Effector memory CD8-positive, alpha-beta T cell (primary cell): ENCODE results near the gene SDHD.
A peak's percentile ranks its signal among the peaks of the same experiment; 100 is the strongest.
"Not testable (repeated sequence)": the region's sequence is repeated elsewhere in the genome, so short reads cannot be mapped to it uniquely, and the experiment has no call there.

Experiments
- ATAC-seq: fragments of 150-1000 bp; cut with Tn5 transposase; replicated peaks from 2 replicates; pipeline ENCODE4 v1.10.0; 2021; ENCODE audit warnings: mild to moderate bottlenecking, moderate library complexity
- DNase-seq, 3 experiments: peaks; one replicate each; pipeline ENCODE4 v3.0.0; 2021
- H3K27ac Mint-ChIP-seq, 2 donors: one replicate each; pipeline ENCODE4 v1.8.0; 2022; ENCODE audit warnings: mild to moderate bottlenecking in 2 of 2, mixed read lengths in 2 of 2, moderate library complexity in 2 of 2
- H3K27me3 Mint-ChIP-seq, 2 donors: one replicate each; pipeline ENCODE4 v1.8.0; 2022; ENCODE audit warnings: mixed read lengths in 2 of 2
- H3K36me3 Mint-ChIP-seq: one replicate; pipeline ENCODE4 v1.8.0; 2022; ENCODE audit warnings: mild to moderate bottlenecking, moderate library complexity, mixed read lengths; ENCODE audit not compliant: insufficient read depth
- H3K4me1 Mint-ChIP-seq, 2 donors: one replicate each; pipeline ENCODE4 v1.8.0; 2022; ENCODE audit warnings: low read depth in 2 of 2, mixed read lengths in 2 of 2
- H3K4me3 Mint-ChIP-seq, 2 donors: one replicate each; pipeline ENCODE4 v1.8.0; 2022; ENCODE audit warnings: mild to moderate bottlenecking in 2 of 2, mixed read lengths in 2 of 2, moderate library complexity in 2 of 2
- H3K9me3 Mint-ChIP-seq, 2 donors: one replicate each; pipeline ENCODE4 v1.8.0; 2022; ENCODE audit warnings: mixed read lengths in 2 of 2
- total RNA-seq, 9 experiments: gene quantifications; one replicate each; lab custom pipeline; 2026; lab: John Stamatoyannopoulos, UW

Gene SDHD
- total RNA-seq: 14.1 to 72.3 (median 46.8) reads per million in 9 experiments

DNA sequence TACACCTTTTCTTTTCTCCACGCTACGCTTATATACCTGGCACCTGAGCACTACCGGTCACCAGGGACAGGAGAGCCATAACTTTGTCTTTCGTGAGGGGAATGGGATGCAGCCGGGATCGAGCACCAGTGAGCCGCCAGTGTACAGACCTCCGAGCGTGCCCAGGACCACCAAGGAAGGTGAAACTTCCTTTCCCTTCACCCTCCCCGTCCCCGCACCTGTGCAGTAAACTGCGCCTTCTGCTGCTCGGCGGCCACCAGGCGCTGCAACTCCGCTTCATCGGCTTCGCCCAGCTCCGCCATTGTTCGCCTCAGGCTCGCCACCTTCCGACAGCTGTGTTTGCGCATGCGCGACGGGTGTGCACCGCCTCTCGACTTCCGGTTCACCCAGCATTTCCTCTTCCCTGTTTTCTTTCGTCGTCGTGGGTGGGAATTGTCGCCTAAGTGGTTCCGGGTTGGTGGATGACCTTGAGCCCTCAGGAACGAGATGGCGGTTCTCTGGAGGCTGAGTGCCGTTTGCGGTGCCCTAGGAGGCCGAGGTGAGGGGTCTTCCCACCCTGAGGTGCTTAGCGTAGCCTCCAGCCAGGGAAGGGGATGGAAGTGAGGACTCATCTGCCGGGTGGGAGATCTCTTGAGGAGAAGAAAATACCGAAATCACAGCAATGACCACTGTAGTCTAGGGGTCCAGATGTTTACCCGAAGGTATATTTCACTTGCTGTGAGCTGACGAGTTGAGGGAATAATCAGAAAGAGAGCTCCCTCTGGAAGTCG lies at the start of gene SDHD, which contains the start of gene TIMM8B:
Gene SDHD (plus strand): TSS at position 452 of the 770 bp plus-strand sequence. CDS start 35 bp downstream, at position 487.
Gene TIMM8B (minus strand): TSS at position 335 of the 770 bp plus-strand sequence. CDS start 33 bp downstream, at position 302.
- DNase-seq (peak; percentile 94 to 95 (median 95)), ATAC-seq (peak; percentile 90)
- Mint-ChIP-seq H3K4me3 (peak within 1 kb of the TSS; percentile 96 to 100), H3K9me3 (no peaks in the 10 kb centered on the region), H3K36me3 (peaks cover 71% of the 10 kb centered on the region), H3K27ac (peak within 1 kb of the TSS; percentile 98), H3K27me3 (no peaks in the 10 kb centered on the region), H3K4me1 (peaks cover 41 to 43% of the 10 kb centered on the region in 2 donors)

DNA sequence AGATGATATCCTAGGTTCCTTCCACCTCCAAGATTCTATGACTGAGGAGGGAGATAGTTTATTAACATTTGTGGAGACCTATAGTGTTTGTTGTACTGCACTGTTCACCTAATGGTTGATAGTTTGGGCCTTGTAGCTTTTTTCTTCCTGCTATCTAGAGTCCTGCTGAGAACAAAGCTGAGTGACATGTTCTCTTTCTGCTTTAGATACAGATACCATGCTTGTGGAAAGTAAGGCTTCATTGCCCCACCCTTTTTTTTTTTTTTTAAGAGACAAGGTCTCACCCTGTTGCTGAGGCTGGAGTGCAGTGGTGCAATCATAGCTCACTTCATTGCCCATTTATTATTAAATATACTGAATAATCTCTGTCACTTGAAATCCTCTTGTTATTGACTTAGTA lies 49.1 kb upstream of the SDHD start:
- no peak overlapping the region for H3K27ac Mint-ChIP-seq
- H3K9me3 Mint-ChIP-seq: no peaks in the 10 kb centered on the region
- no peak for DNase-seq
- no peaks in the 10 kb centered on the region for H3K27me3 Mint-ChIP-seq
- ATAC-seq: no peak
- no peak overlapping the region for H3K4me3 Mint-ChIP-seq
- H3K36me3 Mint-ChIP-seq: peaks cover 58% of the 10 kb centered on the region
- peaks cover 4 to 22% of the 10 kb centered on the region in 2 donors for H3K4me1 Mint-ChIP-seq

DNA sequence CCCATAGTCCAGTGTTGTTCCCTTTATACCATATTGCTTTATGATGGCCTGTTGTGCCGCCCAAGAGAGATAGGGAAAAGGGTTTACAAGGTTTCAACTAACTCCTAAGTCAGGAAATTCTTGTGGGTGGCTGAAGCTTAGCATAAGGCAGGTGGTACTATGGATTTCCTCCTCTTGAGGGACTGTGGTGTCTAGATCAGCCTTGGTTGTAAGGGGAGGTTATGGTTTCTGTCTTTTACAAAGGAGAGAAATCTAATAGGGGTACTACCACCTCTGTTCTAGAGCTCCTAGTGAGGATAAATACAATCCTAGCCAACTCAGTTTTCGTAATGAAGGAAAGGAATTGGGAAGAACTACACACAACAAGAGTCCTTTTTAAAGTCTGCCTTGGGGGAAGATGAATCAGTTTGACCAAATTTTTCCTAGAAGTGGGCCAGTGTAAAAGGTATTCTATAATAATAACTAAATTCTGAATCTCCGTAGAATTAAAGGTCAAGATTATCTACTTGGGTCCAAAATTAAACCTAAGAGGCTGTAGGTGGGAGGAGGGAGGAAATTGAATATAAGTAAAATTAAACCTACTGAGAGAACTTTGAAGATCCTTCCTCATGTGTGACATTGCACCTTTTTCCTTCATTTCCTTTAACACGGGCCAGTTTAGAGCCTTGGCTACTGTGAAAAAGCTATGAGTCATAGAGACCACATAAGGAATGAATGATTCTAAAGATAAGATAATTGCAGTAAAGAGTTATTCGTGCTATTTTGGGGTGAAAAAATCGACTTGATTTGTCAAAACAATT lies 44.3 kb upstream of the SDHD start:
- no peaks in the 10 kb centered on the region for H3K27me3 Mint-ChIP-seq
- peaks cover 4 to 24% of the 10 kb centered on the region in 2 donors for H3K4me1 Mint-ChIP-seq
- H3K27ac Mint-ChIP-seq: peak overlapping the region; percentile 55 to 71
- no peaks in the 10 kb centered on the region for H3K9me3 Mint-ChIP-seq
- no peak overlapping the region for H3K4me3 Mint-ChIP-seq
- DNase-seq (no peak), ATAC-seq (no peak)
- peaks cover 64% of the 10 kb centered on the region for H3K36me3 Mint-ChIP-seq

DNA sequence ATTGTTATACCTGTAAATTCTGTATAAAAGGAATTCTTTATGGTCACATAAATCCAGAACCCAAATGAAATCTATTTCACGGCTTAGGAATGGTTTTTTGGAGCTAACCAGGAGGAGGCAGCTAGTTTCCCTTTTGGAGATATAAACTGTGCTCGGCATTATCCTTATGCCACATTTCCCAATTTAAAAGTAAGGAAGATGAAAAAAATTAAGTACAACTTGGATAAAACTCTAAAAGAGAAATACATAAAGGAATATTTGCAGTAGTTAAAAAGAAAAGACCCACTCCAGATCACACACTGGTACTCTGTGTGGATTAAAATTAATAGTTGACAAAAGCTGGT lies 43.7 kb upstream of the SDHD start:
- no peak overlapping the region for H3K4me3 Mint-ChIP-seq
- ATAC-seq: no peak
- H3K36me3 Mint-ChIP-seq: peaks cover 58% of the 10 kb centered on the region
- no peak for DNase-seq
- peaks cover 4 to 25% of the 10 kb centered on the region in 2 donors for H3K4me1 Mint-ChIP-seq
- peak overlapping the region in 1 of 2 donors; percentile 55 for H3K27ac Mint-ChIP-seq
- H3K9me3 Mint-ChIP-seq: no peaks in the 10 kb centered on the region
- H3K27me3 Mint-ChIP-seq: no peaks in the 10 kb centered on the region

DNA sequence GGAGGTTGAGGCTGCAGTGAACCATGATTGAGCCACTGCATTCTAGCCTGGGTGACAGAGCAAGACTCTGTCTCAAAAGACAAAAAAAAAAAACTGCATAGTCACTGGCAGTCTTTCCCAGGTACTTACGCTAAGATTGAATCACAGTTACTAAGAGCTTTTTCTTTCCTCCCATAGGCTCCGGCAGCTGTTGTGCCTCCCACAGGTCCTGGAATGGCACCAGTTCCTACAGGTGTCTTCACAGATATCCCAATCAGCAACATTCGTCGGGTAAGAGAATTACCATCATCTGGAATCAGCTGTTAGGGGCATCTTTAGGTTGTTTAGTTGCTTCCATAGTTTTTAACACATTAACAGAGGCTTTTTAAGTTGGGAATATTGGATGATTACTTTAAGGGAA lies 41.7 kb upstream of the SDHD start:
- H3K9me3 Mint-ChIP-seq: no peaks in the 10 kb centered on the region
- no peak for ATAC-seq
- no peak overlapping the region for H3K4me3 Mint-ChIP-seq
- no peaks in the 10 kb centered on the region for H3K27me3 Mint-ChIP-seq
- peaks cover 9 to 22% of the 10 kb centered on the region in 2 donors for H3K4me1 Mint-ChIP-seq
- peak overlapping the region in 1 of 2 donors; percentile 28 for H3K27ac Mint-ChIP-seq
- peaks cover 44% of the 10 kb centered on the region for H3K36me3 Mint-ChIP-seq
- no peak for DNase-seq

DNA sequence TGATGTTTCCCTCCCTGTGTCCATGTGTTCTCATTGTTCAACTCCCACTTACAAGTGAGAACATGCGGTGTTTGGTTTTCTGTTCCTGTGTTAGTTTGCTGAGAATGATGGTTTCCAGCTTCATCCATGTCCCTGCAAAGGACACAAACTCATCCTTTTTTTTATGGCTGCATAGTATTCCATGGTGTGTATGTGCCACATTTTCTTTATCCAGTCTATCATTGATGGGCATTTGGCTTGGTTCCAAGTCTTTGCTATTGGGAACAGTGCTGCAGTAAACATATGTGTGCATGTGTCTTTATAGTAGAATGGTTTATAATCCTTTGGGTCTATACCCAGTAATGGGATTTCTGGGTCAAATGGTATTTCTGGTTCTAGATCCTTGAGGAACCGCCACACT lies 40.0 kb upstream of the SDHD start:
- not testable (repeated sequence) for ATAC-seq, DNase-seq, H3K4me3 Mint-ChIP-seq, H3K9me3 Mint-ChIP-seq, H3K27me3 Mint-ChIP-seq, H3K27ac Mint-ChIP-seq
- peaks cover 48% of the 10 kb centered on the region for H3K36me3 Mint-ChIP-seq
- peaks cover 6 to 11% of the 10 kb centered on the region in 2 donors for H3K4me1 Mint-ChIP-seq

DNA sequence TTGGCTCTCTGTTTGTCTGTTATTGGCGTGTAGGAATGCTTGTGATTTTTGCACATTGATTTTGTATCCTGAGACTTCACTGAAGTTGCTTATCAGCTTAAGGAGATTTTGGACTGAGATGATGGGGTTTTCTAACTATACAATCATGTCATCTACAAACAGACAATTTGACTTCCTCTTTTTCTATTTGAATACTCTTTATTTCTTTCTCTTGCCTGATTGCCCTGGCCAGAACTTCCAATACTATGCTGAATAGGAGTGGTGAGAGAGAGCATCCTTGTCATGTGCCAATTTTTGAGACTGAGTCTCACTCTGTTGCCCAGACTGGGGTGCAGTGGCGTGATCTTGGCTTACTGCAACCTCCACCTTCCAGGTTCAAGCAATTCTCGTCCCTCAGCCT lies 38.4 kb upstream of the SDHD start:
- ATAC-seq, DNase-seq, H3K4me3 Mint-ChIP-seq, H3K27me3 Mint-ChIP-seq, H3K27ac Mint-ChIP-seq, H3K9me3 Mint-ChIP-seq, H3K4me1 Mint-ChIP-seq: not testable (repeated sequence)
- peaks cover 53% of the 10 kb centered on the region for H3K36me3 Mint-ChIP-seq

DNA sequence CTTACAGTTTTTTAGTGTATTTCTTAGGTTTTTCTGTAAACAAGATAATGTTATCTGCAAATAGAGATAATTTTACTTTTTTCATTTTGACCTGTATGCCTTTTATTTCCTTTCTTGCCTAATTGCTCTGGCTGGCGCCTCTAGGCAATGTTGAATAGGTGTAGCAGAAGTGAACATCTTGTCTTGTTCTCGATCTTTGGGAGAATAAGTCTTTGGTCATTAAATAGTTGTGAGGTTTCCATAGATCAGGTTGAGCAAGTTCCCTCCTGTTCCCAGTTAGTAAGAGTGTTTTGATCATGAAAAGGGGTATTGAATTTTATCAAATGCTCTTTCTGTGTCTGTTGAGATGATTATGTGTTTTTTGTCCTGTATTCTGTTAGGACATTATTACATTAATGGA lies 36.9 kb upstream of the SDHD start:
- no peak overlapping the region for H3K27ac Mint-ChIP-seq
- DNase-seq (no peak), ATAC-seq (no peak)
- peaks cover 4 to 6% of the 10 kb centered on the region in 2 donors for H3K4me1 Mint-ChIP-seq
- no peaks in the 10 kb centered on the region for H3K9me3 Mint-ChIP-seq
- H3K4me3 Mint-ChIP-seq: no peak overlapping the region
- peaks cover 46% of the 10 kb centered on the region for H3K36me3 Mint-ChIP-seq
- H3K27me3 Mint-ChIP-seq: no peaks in the 10 kb centered on the region

DNA sequence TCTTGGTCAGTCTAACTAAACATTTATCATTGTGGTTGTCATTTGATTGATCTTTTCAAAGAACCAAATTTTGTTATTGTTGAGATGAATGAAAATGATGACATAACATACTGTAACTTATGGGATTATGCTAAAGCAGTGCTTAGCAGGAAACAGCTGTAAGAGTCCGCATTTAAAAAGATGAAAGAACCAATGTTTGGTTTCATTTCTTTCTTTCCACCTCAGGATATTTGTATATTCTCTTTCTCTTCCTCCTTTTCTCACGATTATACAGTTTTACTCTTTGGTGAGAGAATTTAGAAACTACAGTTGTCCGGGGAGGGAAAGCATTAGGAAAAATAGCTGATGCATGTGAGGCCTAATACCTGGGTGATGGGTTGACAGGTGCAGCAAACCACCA lies 36.0 kb upstream of the SDHD start:
- ATAC-seq (no peak), DNase-seq (no peak)
- Mint-ChIP-seq H3K9me3 (no peaks in the 10 kb centered on the region), H3K4me3 (no peak overlapping the region), H3K27me3 (no peaks in the 10 kb centered on the region), H3K27ac (peak overlapping the region in 1 of 2 donors; percentile 52), H3K36me3 (peaks cover 41% of the 10 kb centered on the region), H3K4me1 (peaks cover 4 to 6% of the 10 kb centered on the region in 2 donors)

DNA sequence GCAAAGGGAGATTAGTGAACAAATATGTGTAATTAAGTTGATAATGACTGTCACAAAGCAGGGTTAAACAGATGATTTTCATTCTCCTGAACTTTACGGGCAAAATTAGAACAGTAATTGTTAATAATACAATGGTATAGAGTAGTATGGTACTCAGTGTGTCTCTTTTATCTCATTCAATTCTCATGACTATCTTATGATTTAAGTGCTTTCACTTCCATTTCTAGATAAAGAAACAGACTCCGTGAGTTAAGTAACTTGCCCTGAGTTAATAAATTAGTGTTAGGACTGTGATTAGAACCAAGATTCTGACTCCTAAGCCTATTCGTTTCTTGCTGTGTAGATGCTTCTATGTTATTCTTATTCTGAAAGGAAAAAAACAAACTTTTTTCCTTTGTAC lies 34.9 kb upstream of the SDHD start:
- Mint-ChIP-seq H3K4me1 (peaks cover 4 to 6% of the 10 kb centered on the region in 2 donors), H3K27ac (no peak overlapping the region), H3K4me3 (no peak overlapping the region), H3K9me3 (no peaks in the 10 kb centered on the region), H3K27me3 (no peaks in the 10 kb centered on the region), H3K36me3 (peaks cover 36% of the 10 kb centered on the region)
- no peak for ATAC-seq
- no peak for DNase-seq

DNA sequence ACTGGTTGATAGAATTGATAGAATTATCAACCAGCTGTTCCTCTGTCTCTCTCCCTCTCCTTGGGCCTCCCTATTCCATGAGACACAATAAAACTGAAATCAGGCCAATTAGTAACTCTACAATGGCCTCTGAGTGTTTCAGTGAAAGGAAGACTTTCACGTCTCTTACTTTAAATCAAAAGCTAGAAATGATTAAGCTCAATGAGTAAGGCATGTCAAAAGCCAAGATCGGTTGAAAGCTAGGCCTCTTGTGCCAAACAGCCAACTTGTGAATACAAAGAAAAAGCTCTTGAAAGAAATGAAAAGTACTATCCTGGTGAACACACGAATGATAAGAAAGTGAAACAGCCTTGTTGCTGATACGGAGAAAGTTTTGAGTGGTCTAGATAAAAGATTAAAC lies 29.5 kb upstream of the SDHD start:
- ATAC-seq (no peak), DNase-seq (no peak)
- Mint-ChIP-seq H3K27ac (peak overlapping the region in 1 of 2 donors; percentile 85), H3K9me3 (no peaks in the 10 kb centered on the region), H3K36me3 (peaks cover 48% of the 10 kb centered on the region), H3K4me3 (no peak overlapping the region), H3K4me1 (peaks cover 2 to 7% of the 10 kb centered on the region in 2 donors), H3K27me3 (no peaks in the 10 kb centered on the region)

DNA sequence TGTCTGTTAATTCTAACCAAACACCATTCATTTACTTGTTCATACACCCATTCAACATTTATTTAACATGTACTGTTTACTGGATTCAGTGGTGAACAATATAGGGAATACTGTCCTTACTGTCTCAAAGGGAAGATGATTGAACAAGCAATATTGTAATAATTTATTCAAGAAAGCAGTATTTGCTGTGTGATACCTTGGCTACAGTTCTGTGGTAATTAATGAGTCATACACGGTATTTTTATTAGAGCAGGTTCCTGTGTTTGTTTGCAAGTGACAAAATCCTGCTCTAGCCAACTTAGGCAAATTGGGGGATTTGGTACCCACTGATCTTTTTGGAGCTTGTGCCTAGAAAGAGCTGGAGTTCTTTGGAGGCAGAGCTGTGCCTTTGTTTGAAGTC lies 28.6 kb upstream of the SDHD start:
- H3K27ac Mint-ChIP-seq: no peak overlapping the region
- H3K9me3 Mint-ChIP-seq: no peaks in the 10 kb centered on the region
- H3K4me3 Mint-ChIP-seq: no peak overlapping the region
- DNase-seq (no peak), ATAC-seq (no peak)
- no peaks in the 10 kb centered on the region for H3K27me3 Mint-ChIP-seq
- H3K4me1 Mint-ChIP-seq: peaks cover 2 to 7% of the 10 kb centered on the region in 2 donors
- peaks cover 49% of the 10 kb centered on the region for H3K36me3 Mint-ChIP-seq

DNA sequence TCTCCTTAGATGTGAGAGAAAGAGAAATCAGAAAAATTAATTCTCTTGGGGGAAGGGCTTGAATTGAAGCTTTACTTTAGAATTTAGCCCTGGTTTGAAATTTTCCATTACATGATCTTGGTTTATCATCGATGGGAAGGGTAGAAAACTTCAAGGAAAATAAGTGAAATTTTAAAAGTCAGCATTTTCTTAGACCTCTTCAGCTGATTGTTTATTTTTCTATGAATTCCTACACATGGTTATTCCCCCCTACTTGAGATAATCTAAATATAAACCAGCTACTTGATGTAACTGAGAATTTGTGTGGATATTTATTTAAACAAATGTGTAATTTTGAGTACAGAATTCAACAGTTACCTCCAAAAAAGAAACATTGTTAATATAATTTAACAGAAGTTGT lies 23.8 kb upstream of the SDHD start:
- no peaks in the 10 kb centered on the region for H3K27me3 Mint-ChIP-seq
- H3K27ac Mint-ChIP-seq: no peak overlapping the region
- no peaks in the 10 kb centered on the region for H3K4me1 Mint-ChIP-seq
- peaks cover 32% of the 10 kb centered on the region for H3K36me3 Mint-ChIP-seq
- ATAC-seq (no peak), DNase-seq (no peak)
- no peaks in the 10 kb centered on the region for H3K9me3 Mint-ChIP-seq
- no peak overlapping the region for H3K4me3 Mint-ChIP-seq
